Activated T-helper 2 cell treated with anti-CD3 and anti-CD28 coated beads, Interferon-gamma antibody, Interleukin-2, Interleukin-4, amounts not matched to agents 10 μg/mL and 5 μg/mL and 100 μg/mL, durations not matched to agents 14 hours and 24 hours and 36 hours (primary cell): ENCODE measurements around the gene TBC1D22A. TPM values are rescaled to one million over a fixed set of nuclear protein-coding genes. Genes with fewer than 3 reads are reported as not detected.
A peak's percentile ranks its signal among the peaks of the same experiment; 100 is the strongest.

Source experiments
- DNase-seq: peaks from one replicate; pipeline ENCODE4 v3.0.0; 2021; ENCODE audit warnings: low spot score
- H3K27ac Mint-ChIP-seq: one replicate; pipeline ENCODE4 v1.8.0; 2021; ENCODE audit warnings: mixed read lengths
- H3K27me3 Mint-ChIP-seq: one replicate; pipeline ENCODE4 v1.8.0; 2021; ENCODE audit warnings: low read depth, mixed read lengths
- H3K36me3 Mint-ChIP-seq: one replicate; pipeline ENCODE4 v1.8.0; 2021; ENCODE audit warnings: low read depth, mixed read lengths
- H3K4me1 Mint-ChIP-seq: one replicate; pipeline ENCODE4 v1.8.0; 2021; ENCODE audit warnings: low read depth, mixed read lengths
- H3K4me3 Mint-ChIP-seq: one replicate; pipeline ENCODE4 v1.8.0; 2021; ENCODE audit warnings: low read depth, mild to moderate bottlenecking, moderate library complexity, mixed read lengths
- H3K9me3 Mint-ChIP-seq: one replicate; pipeline ENCODE4 v1.8.0; 2021; ENCODE audit warnings: mixed read lengths
- intact Hi-C: fragments of 100-400 bp; cut with micrococcal nuclease; formaldehyde crosslinking; loops from one replicate; pipeline ENCODE4 v1.15.1; 2023
- total RNA-seq: library from RNA; stranded (reverse); gene quantifications from 2 replicates; pipeline ENCODE4 v1.2.3, GENCODE V29; 2022

The TBC1D22A gene
- total RNA-seq, 1 donor from 2014 or later: 34.8 TPM

DNA sequence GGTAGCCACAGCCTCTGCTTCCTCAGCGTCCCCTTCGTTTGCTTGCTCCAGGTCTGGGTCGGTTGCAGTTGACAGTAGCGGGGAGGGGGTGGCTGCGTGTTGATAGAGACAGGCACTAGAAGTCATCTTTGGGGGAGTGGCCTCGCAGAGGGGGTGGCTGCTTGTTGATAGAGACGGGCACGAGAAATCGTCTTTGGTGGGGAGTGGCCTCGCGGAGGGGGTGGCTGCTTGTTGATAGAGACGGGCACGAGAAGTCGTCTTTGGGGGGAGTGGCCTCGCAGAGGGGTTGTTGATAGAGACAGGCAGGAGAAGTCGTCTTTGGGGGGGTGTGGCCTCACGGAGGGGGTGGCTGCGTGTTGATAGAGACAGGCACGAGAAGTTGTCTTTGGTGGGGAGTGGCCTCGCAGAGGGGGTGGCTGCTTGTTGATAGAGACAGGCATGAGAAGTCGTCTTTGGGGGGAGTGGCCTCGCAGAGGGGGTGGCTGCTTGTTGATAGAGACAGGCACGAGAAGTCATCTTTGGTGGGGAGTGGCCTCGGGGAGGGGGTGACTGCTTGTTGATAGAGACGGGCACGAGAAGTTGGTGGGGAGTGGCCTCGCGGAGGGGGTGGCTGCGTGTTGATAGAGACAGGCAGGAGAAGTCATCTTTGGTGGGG lies 328.3 kb downstream of the TBC1D22A start:
- H3K9me3 Mint-ChIP-seq: peaks cover 24% of the 10 kb centered on the region
- DNase-seq: no peak
- H3K4me1 Mint-ChIP-seq: peaks cover 11% of the 10 kb centered on the region
- H3K27me3 Mint-ChIP-seq: no peaks in the 10 kb centered on the region
- H3K27ac Mint-ChIP-seq: no peak overlapping the region
- intact Hi-C loops: no loop called here
- H3K36me3 Mint-ChIP-seq: peaks cover 13% of the 10 kb centered on the region
- H3K4me3 Mint-ChIP-seq: peak overlapping the region; percentile 10

DNA sequence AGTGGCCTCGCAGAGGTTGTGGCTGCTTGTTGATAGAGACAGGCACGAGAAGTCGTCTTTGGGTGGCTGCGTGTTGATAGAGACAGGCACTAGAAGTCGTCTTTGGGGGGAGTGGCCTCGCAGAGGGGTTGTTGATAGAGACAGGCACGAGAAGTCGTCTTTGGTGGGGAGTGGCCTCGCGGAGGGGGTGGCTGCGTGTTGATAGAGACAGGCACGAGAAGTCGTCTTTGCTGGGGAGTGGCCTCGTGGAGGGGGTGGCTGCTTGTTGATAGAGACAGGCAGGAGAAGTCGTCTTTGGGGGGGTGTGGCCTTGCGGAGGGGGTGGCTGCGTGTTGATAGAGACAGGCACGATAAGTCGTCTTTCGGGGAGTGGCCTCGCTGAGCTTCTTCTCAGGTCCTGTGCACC lies 328.8 kb downstream of the TBC1D22A start:
- intact Hi-C loops: no loop called here
- Mint-ChIP-seq H3K27ac (no peak overlapping the region), H3K27me3 (no peaks in the 10 kb centered on the region), H3K36me3 (peaks cover 13% of the 10 kb centered on the region), H3K9me3 (peaks cover 24% of the 10 kb centered on the region), H3K4me3 (no peak overlapping the region), H3K4me1 (peaks cover 13% of the 10 kb centered on the region)
- DNase-seq: no peak

DNA sequence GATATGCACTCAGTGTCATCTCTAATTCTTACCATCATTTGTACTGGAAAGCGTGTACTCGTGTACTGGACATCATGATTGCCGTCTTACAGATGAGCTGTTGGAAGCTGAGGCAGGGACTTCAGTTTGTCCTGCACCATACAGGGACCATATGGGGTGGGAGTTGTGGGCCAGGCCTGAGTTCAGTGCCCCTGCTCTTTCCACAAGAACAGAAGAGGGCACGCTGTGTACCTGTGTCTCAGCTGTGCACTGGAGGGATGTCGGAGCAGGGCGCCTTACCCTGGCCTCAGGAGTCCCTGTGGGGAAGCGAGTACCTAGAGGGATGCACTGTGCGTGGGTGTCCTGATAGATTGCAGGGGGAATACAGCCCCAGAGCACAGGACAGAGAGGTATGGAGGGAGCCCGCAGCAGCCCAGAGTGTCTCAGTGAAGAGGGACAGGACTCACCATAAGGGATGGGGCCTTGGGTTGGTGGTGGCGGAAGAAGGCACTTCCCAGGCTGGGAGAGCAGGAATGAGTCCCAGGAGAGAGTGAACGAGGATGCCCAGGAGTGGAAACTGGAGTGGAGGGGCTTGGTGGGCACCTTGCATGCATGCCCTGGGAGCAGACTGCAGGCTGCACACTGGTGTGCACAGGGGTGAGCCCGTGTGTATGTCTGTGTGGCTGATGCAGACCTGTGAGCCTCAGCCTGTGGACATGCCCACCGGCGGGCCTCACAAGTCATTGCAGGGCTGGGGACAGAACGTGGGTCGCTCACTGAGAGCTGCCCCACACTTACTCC lies 329.7 kb downstream of the TBC1D22A start:
- Mint-ChIP-seq H3K27me3 (no peaks in the 10 kb centered on the region), H3K4me1 (peaks cover 13% of the 10 kb centered on the region), H3K4me3 (no peak overlapping the region), H3K27ac (no peak overlapping the region), H3K36me3 (peaks cover 17% of the 10 kb centered on the region), H3K9me3 (peaks cover 24% of the 10 kb centered on the region)
- intact Hi-C loops: no loop called here
- DNase-seq: no peak

DNA sequence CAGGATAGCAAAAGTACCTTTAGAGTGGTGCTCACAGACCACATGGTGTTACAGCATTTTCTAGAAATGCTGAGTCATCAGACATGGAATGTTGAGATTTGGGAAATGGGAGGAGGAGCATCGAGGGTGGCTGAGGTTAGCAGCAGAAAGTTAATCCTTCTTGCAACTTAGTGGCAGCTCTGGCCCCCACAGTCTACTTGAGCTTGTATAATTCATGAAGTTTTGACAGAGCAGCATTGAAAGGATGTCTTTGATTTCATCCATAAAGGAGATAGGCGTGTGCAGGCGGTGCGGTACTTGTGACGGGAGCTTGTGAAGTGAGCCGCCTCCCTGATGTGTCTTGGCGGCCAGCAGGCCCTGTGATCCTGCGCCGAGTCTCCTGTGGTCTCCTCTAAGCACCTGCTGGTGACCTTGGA lies 330.5 kb downstream of the TBC1D22A start:
- DNase-seq: no peak
- Mint-ChIP-seq H3K4me3 (no peak overlapping the region), H3K36me3 (peaks cover 18% of the 10 kb centered on the region), H3K9me3 (peaks cover 24% of the 10 kb centered on the region), H3K27ac (no peak overlapping the region), H3K27me3 (no peaks in the 10 kb centered on the region), H3K4me1 (peaks cover 13% of the 10 kb centered on the region)
- intact Hi-C loops: no loop called here

DNA sequence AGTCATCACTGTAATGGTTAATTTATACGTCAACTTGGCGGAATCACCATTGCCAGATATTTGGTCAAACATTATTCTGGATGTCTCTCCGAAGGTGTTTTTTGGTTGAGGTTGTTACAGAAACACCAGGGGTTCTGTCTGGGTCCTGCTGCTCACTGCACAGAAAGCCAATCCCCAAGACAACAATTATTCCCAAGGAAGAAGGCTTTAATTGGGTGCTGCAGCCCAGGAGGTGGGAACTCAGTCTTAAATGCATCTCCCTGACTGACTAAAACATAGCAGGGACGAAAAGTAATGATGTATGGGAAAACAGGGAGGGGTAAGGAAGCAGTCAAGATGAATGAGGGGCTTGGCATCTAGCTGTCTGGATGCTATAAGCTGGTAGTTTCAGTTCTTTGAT lies 331.3 kb downstream of the TBC1D22A start:
- no peak for DNase-seq
- no peak overlapping the region for H3K27ac Mint-ChIP-seq
- H3K4me3 Mint-ChIP-seq: no peak overlapping the region
- H3K36me3 Mint-ChIP-seq: peaks cover 18% of the 10 kb centered on the region
- peaks cover 13% of the 10 kb centered on the region for H3K4me1 Mint-ChIP-seq
- no peaks in the 10 kb centered on the region for H3K27me3 Mint-ChIP-seq
- H3K9me3 Mint-ChIP-seq: peaks cover 24% of the 10 kb centered on the region
- intact Hi-C loops: no loop called here

DNA sequence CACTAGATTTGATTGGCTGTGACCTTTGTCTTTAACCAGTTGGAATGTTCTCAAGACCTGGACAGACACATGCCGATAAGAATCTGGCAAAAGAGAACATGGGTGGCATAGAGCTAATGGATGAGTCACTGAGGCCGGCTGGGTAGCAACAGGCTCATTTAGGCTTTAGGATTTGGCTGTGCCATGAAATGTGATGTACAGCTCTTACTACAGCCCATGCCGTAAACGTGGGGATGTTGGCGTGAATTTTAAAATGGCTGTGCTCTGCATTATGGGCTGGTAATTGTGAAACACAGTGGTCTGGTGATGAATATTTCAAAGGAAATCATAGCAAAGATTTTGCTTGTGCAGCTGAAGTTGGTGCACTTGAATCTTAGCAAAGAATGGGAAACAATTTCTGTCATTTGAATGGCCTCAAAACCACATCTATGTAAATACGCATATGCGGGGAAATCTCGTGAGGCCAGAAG lies 332.4 kb downstream of the TBC1D22A start:
- H3K9me3 Mint-ChIP-seq: peaks cover 24% of the 10 kb centered on the region
- intact Hi-C loops: no loop called here
- no peaks in the 10 kb centered on the region for H3K27me3 Mint-ChIP-seq
- peaks cover 18% of the 10 kb centered on the region for H3K36me3 Mint-ChIP-seq
- no peak overlapping the region for H3K27ac Mint-ChIP-seq
- H3K4me3 Mint-ChIP-seq: no peak overlapping the region
- DNase-seq: no peak
- H3K4me1 Mint-ChIP-seq: peaks cover 10% of the 10 kb centered on the region

DNA sequence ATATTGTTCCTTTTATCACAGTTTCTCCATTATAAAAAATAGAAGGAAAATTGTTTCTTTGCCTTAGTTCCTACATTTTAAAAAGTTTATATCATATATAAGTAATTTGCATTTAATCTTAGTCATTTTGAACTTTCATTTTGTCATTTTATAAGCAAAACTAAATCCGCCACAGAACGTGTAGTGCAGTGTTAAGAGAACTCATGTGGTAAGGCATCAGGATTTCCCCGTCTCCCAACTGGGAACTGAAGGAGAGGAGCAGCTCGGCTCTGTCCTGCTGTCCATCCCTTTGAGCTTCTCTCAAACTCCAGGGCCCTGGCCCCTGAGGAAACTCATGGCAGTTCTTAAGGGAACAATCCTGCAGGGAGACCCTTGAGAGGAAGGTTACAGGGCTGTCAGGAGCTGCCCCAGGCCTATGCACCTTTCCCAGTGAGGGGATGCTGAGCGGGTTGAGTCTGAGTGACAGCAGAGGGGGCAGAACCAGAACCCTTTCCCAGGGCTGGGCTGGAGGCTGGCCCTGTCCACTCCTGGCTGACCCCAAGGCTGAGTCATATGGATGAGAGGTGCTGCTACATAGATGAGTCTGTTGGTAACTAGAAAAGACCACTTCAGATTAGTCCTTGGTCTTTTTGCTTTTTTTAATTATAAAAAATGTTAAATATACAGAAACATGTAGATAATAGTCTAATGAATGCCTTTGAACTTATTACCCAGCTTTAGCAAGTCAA lies 333.1 kb downstream of the TBC1D22A start:
- Mint-ChIP-seq H3K27ac (no peak overlapping the region), H3K9me3 (peaks cover 24% of the 10 kb centered on the region), H3K36me3 (peaks cover 16% of the 10 kb centered on the region), H3K27me3 (no peaks in the 10 kb centered on the region), H3K4me3 (no peak overlapping the region), H3K4me1 (peaks cover 8% of the 10 kb centered on the region)
- no peak for DNase-seq
- intact Hi-C loops: no loop called here

DNA sequence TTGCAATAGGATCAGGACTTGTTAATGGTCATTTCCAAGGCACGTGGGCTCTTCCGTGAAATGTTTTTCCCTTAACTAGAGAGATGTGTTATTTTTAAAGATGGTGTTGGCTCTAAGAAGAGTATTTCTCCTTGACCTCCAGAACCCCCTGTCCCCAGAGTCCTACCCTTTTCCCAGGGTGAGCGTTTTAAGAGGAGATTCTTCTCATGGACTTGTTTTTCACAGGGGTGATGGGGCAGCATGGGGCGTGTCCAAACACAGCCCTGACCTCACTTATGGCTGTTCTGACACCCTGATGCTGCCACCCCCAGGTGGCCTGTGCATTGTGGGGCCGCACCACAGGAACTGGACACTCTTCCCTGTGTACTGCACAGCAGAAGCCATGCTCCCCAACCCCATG lies 335.7 kb downstream of the TBC1D22A start:
- H3K4me3 Mint-ChIP-seq: no peak overlapping the region
- H3K27ac Mint-ChIP-seq: no peak overlapping the region
- intact Hi-C loops: no loop called here
- H3K4me1 Mint-ChIP-seq: peaks cover 2% of the 10 kb centered on the region
- no peak for DNase-seq
- H3K36me3 Mint-ChIP-seq: peaks cover 7% of the 10 kb centered on the region
- H3K27me3 Mint-ChIP-seq: no peaks in the 10 kb centered on the region
- peaks cover 7% of the 10 kb centered on the region for H3K9me3 Mint-ChIP-seq

DNA sequence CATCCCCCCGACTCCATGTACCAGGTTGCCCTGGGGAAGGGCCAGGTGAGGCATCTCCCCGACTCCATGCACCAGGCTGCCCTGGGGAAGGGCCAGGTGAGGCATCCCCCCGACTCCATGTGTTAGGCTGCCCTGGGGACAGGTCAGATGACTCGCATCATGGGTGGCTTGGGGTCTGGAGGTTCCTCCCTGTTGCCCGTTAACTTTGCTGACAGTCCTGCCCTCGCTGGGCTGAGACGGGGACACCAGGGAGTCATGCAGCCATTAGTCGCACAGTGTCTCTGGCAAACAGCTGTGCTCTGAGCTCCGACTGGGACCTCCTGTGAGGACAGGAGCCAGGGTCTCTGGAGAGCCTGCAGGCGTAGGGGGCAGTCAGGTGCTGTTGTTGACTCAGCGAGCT lies 336.1 kb downstream of the TBC1D22A start:
- Mint-ChIP-seq H3K9me3 (peaks cover 7% of the 10 kb centered on the region), H3K27me3 (no peaks in the 10 kb centered on the region), H3K27ac (no peak overlapping the region), H3K36me3 (peaks cover 7% of the 10 kb centered on the region), H3K4me3 (no peak overlapping the region), H3K4me1 (peaks cover 2% of the 10 kb centered on the region)
- DNase-seq: no peak
- intact Hi-C loops: no loop called here

DNA sequence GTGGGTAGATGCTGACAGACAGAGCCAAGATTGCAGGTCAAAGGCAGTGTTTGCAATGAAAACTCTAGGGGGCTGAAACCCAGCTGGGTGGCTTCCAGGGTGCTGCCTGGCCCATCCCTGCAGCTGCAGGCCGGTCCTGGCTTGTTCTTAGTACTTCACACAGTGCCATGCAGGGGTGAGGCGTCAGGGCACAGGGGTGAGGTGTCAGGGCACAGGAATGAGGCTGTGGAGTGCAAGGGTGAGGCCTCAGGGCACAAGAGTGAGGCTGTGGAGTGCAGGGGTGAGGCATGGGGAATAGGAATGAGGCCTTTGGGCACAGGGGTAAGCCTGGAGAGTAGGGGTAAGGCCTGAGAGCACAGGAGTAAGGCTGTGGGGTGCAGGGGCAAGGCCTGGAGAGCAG lies 337.6 kb downstream of the TBC1D22A start:
- Mint-ChIP-seq H3K4me3 (no peak overlapping the region), H3K36me3 (peaks cover 5% of the 10 kb centered on the region), H3K27me3 (no peaks in the 10 kb centered on the region), H3K4me1 (peaks cover 2% of the 10 kb centered on the region), H3K9me3 (no peaks in the 10 kb centered on the region), H3K27ac (no peak overlapping the region)
- intact Hi-C loops: no loop called here
- no peak for DNase-seq

DNA sequence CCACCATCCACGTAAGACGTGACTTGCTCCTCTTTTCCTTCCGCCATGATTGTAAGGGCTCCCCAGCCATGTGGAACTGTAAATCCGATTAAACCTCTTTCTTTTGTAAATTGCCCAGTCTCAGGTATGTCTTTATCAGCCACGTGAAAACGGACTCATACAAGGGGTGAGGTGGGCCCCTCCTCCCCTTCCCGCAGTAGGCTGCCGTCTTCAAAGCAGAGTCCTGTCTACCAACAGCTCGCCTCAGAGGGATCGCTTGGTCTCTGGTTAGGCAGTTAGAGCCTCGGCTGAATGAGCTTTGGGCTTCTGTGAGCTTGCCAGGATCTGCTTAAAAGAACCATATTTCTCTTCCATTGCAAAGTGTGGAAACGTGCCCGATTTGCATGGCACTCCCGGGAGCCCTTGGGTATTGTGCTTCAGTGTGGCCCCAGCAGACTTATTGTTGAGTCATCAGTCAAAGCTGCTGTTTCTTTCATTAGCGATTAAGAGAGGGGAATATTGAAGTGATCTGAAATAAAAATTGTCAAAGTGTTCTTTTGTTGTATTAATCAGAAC lies 338.3 kb downstream of the TBC1D22A start:
- Mint-ChIP-seq H3K36me3 (peaks cover 5% of the 10 kb centered on the region), H3K9me3 (no peaks in the 10 kb centered on the region), H3K27ac (no peak overlapping the region), H3K27me3 (no peaks in the 10 kb centered on the region), H3K4me1 (peaks cover 2% of the 10 kb centered on the region), H3K4me3 (no peak overlapping the region)
- intact Hi-C loops: no loop called here
- DNase-seq: no peak

DNA sequence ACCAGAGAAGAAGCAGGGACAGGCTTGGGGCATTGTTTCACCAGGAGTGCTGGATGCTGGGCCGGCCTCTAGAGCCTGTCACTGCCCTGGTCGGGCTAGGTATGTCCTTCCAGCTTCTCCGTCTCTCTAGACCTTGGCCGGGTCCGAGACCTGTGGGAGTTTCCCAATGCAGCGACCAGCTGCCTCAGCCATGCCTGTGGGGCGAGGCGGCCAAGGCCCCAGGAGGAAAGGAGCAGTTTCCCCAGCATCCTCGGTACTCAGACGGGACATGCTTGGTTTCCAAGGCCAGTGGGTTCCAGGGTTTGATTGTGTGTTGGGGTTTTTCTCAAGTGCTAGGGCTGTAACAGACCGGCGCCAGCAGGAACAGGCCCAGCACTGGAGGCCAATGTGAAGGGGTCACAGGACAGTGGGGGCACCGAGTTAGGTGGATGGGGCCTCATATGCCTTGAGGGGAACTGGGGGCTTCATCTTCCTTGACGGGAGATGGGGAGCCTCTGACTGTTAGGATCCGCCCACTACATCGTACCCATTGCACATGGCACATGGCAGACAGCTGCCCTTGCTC lies 339.0 kb downstream of the TBC1D22A start:
- Mint-ChIP-seq H3K4me3 (no peak overlapping the region), H3K9me3 (no peaks in the 10 kb centered on the region), H3K36me3 (peaks cover 5% of the 10 kb centered on the region), H3K27me3 (no peaks in the 10 kb centered on the region), H3K27ac (no peak overlapping the region), H3K4me1 (no peaks in the 10 kb centered on the region)
- DNase-seq: no peak
- intact Hi-C loops: no loop called here
